H9 (cell line): ENCODE results near the gene SPAG6. TPM values are rescaled to one million over a fixed set of nuclear protein-coding genes. Genes with fewer than 3 reads are reported as not detected.
A peak's percentile ranks its signal among the peaks of the same experiment; 100 is the strongest.

Source experiments
- DNase-seq: peaks from one replicate; pipeline ENCODE4 v3.0.0-alpha.2; 2017
- H2AFZ ChIP-seq: one replicate; pipeline ENCODE4 v1.6.1; 2013; ENCODE audit warnings: mild to moderate bottlenecking, low read length, control low read depth, moderate library complexity
- H2AK5ac ChIP-seq: 2 replicates; pipeline ENCODE4 v1.6.1; 2013; ENCODE audit warnings: low read length, control low read depth, mixed read lengths; ENCODE audit not compliant: insufficient read length
- H2BK120ac ChIP-seq: one replicate; pipeline ENCODE4 v1.6.1; 2013; ENCODE audit warnings: low read depth, mild to moderate bottlenecking, low read length, control low read depth, inconsistent platforms; ENCODE audit not compliant: poor library complexity, severe bottlenecking
- H2BK12ac ChIP-seq: 2 replicates; pipeline ENCODE4 v1.6.1; 2013; ENCODE audit warnings: low read length, control low read depth, mixed read lengths, low read depth; ENCODE audit not compliant: insufficient read length
- H2BK15ac ChIP-seq: 2 replicates; pipeline ENCODE4 v1.6.1; 2013; ENCODE audit warnings: low read depth, low read length, control low read depth
- H2BK20ac ChIP-seq: one replicate; pipeline ENCODE4 v1.6.1; 2013; ENCODE audit warnings: low read depth, mild to moderate bottlenecking, low read length, control low read depth, inconsistent platforms; ENCODE audit not compliant: poor library complexity, severe bottlenecking
- H2BK5ac ChIP-seq: 2 replicates; pipeline ENCODE4 v1.6.1; 2013; ENCODE audit warnings: low read length, control low read depth, mixed read lengths; ENCODE audit not compliant: insufficient read length
- H3K14ac ChIP-seq: 2 replicates; pipeline ENCODE4 v1.6.1; 2013; ENCODE audit warnings: low read length, control low read depth; ENCODE audit not compliant: insufficient read depth
- H3K18ac ChIP-seq: 2 replicates; pipeline ENCODE4 v1.6.1; 2013; ENCODE audit warnings: low read depth, mild to moderate bottlenecking, mixed read lengths, low read length, control low read depth; ENCODE audit not compliant: insufficient read length
- H3K23ac ChIP-seq: 2 replicates; pipeline ENCODE4 v1.6.1; 2013; ENCODE audit warnings: low read length, control low read depth, mixed read lengths, low read depth; ENCODE audit not compliant: insufficient read length
- H3K23me2 ChIP-seq: 2 replicates; pipeline ENCODE4 v1.6.1; 2013; ENCODE audit warnings: low read depth, mild to moderate bottlenecking, mixed read lengths, low read length, control low read depth; ENCODE audit not compliant: insufficient read length, poor library complexity, severe bottlenecking
- H3K27ac ChIP-seq: 2 replicates; pipeline ENCODE4 v1.5.1; 2013; ENCODE audit warnings: low read length, control low read depth, mixed read lengths, low read depth; ENCODE audit not compliant: insufficient read length
- H3K27me3 ChIP-seq: 2 replicates; pipeline ENCODE4 v1.6.1; 2013; ENCODE audit warnings: low read length, control low read depth, inconsistent platforms; ENCODE audit not compliant: insufficient read depth
- H3K4ac ChIP-seq: 2 replicates; pipeline ENCODE4 v1.6.1; 2013; ENCODE audit warnings: low read depth, mild to moderate bottlenecking, control low read depth, inconsistent platforms, low read length, moderate library complexity
- H3K4me1 ChIP-seq: 2 replicates; pipeline ENCODE4 v1.6.1; 2013; ENCODE audit warnings: low read length, control low read depth, inconsistent platforms; ENCODE audit not compliant: insufficient read depth
- H3K4me2 ChIP-seq: 2 replicates; pipeline ENCODE4 v1.6.1; 2013; ENCODE audit warnings: low read length, control low read depth, mixed read lengths; ENCODE audit not compliant: insufficient read length, insufficient read depth
- H3K56ac ChIP-seq: 2 replicates; pipeline ENCODE4 v1.6.1; 2013; ENCODE audit warnings: low read depth, mild to moderate bottlenecking, mixed read lengths, low read length, control low read depth; ENCODE audit not compliant: insufficient read length
- H3K79me1 ChIP-seq: 2 replicates; pipeline ENCODE4 v1.6.1; 2013; ENCODE audit warnings: low read depth, mild to moderate bottlenecking, moderate library complexity, low read length, control low read depth, inconsistent platforms; ENCODE audit not compliant: insufficient read depth, poor library complexity, severe bottlenecking
- H3K79me2 ChIP-seq: 2 replicates; pipeline ENCODE4 v1.6.1; 2013; ENCODE audit warnings: low read length, control low read depth, inconsistent platforms; ENCODE audit not compliant: insufficient read depth
- H3K9ac ChIP-seq: 2 replicates; pipeline ENCODE4 v1.6.1; 2013; ENCODE audit warnings: low read length, control low read depth, mixed read lengths; ENCODE audit not compliant: insufficient read length; ENCODE audit errors: extremely low read depth
- H3K9me3 ChIP-seq: one replicate; pipeline ENCODE4 v1.6.1; 2013; ENCODE audit warnings: low read depth, low read length, inconsistent platforms; ENCODE audit not compliant: control insufficient read depth
- H3T11ph ChIP-seq: one replicate; pipeline ENCODE4 v1.6.1; 2013; ENCODE audit warnings: mild to moderate bottlenecking, low read length, control low read depth, inconsistent platforms
- H4K20me1 ChIP-seq: one replicate; pipeline ENCODE4 v1.6.1; 2013; ENCODE audit not compliant: control insufficient read depth, insufficient read length, insufficient read depth
- H4K5ac ChIP-seq: 2 replicates; pipeline ENCODE4 v1.6.1; 2013; ENCODE audit warnings: low read depth, mild to moderate bottlenecking, mixed read lengths, low read length, control low read depth; ENCODE audit not compliant: insufficient read length
- H4K8ac ChIP-seq: replicated peaks from 2 replicates; pipeline ENCODE4 v1.6.1; 2013; ENCODE audit warnings: low read length, control low read depth, mixed read lengths, low read depth; ENCODE audit not compliant: insufficient read length
- H4K91ac ChIP-seq: 2 replicates; pipeline ENCODE4 v1.6.1; 2013; ENCODE audit warnings: low read depth, mild to moderate bottlenecking, moderate library complexity, mixed read lengths, low read length, control low read depth; ENCODE audit not compliant: insufficient read length
- H3K27ac Mint-ChIP-seq, 3 experiments: 2 replicates in 2 of 3; 3 replicates in 1 of 3; pipeline ENCODE4 v1.8.0; 2020 to 2021; ENCODE audit warnings: mixed read lengths in 3 of 3, mild to moderate bottlenecking in 1 of 3, moderate library complexity in 1 of 3
- H3K27me3 Mint-ChIP-seq: 2 replicates; pipeline ENCODE4 v1.8.0; 2021; ENCODE audit warnings: low read depth, mild to moderate bottlenecking, moderate library complexity, mixed read lengths
- H3K36me3 Mint-ChIP-seq, 3 experiments: 2 replicates in 2 of 3; 3 replicates in 1 of 3; pipeline ENCODE4 v1.8.0; 2020 to 2021; ENCODE audit warnings: low read depth in 3 of 3, mixed read lengths in 3 of 3; ENCODE audit not compliant: insufficient read depth in 1 of 3
- H3K4me1 Mint-ChIP-seq, 2 experiments: 2 replicates each; pipeline ENCODE4 v1.8.0; 2020; ENCODE audit warnings: mixed read lengths in 2 of 2
- H3K4me3 Mint-ChIP-seq, 2 experiments: 2 replicates in 1 of 2; 3 replicates in 1 of 2; pipeline ENCODE4 v1.8.0; 2020 to 2021; ENCODE audit warnings: mild to moderate bottlenecking in 2 of 2, mixed read lengths in 2 of 2, moderate library complexity in 1 of 2
- H3K9me3 Mint-ChIP-seq, 2 experiments: 2 replicates in 1 of 2; 3 replicates in 1 of 2; pipeline ENCODE4 v1.8.0; 2020; ENCODE audit warnings: mild to moderate bottlenecking in 2 of 2, mixed read lengths in 2 of 2, moderate library complexity in 1 of 2
- CTCF ChIP-seq: fragments of 200-600 bp; sonication (generic); conservative IDR thresholded peaks from 3 replicates; pipeline ENCODE4 v1.8.0; 2021; ENCODE audit warnings: antibody characterized with exemption, mild to moderate bottlenecking
- WGBS: extraction: QIAGEN DNeasy Blood & Tissue Kit; methylation state at CpG from one replicate; pipeline ENCODE4 v1.1.7; 2013; ENCODE audit warnings: missing lambda C conversion rate, low lambda C conversion rate, mixed read lengths; ENCODE audit not compliant: insufficient read length; ENCODE audit errors: extremely low coverage; 5-methylcytosine and 5-hydroxymethylcytosine counted together
- total RNA-seq: library from RNA; stranded (reverse); gene quantifications from 2 replicates; pipeline ENCODE4 v1.2.1, GENCODE V29; 2021

Gene SPAG6
- total RNA-seq, 1 experiment from 2014 or later = 0.24 TPM

GRCh38 chr10:22436893-22437619 is 91.8 kb downstream of the SPAG6 start:
- Mint-ChIP-seq H3K4me3 (peak overlapping the region; percentile 67 to 84), H3K27me3 (peaks cover 86% of the 10 kb centered on the region)
- no peak overlapping the region for H3K27ac ChIP-seq

More at GRCh38 chr10:22436893-22437619, 91.8 kb downstream of the SPAG6 start:
- Mint-ChIP-seq H3K36me3 (no peaks in the 10 kb centered on the region), H3K9me3 (no peaks in the 10 kb centered on the region; a peak in 2 of 5 replicates), H3K4me1 (peaks cover 9 to 10% of the 10 kb centered on the region in 2 experiments), H3K27ac (no peak overlapping the region)
- Histone ChIP-seq H3K4ac (no peak overlapping the region), H4K20me1 (no peaks in the 10 kb centered on the region), H3K18ac (peak overlapping the region; percentile 56), H4K5ac (no peak overlapping the region), H3K4me2 (peak overlapping the region; percentile 91), H2AFZ (peak overlapping the region; percentile 12), H3K23ac (no peak overlapping the region), H2BK20ac (no peak overlapping the region), H2AK5ac (no peak overlapping the region), H3T11ph (no peak overlapping the region), H3K79me2 (no peaks in the 10 kb centered on the region), H2BK5ac (no peak overlapping the region), H3K56ac (no peak overlapping the region), H3K27me3 (peaks cover 31% of the 10 kb centered on the region; the same call in 1 of the 2 replicates), H2BK15ac (no peak overlapping the region), H3K14ac (peak overlapping the region; percentile 84), H4K91ac (no peak overlapping the region), H3K23me2 (peaks cover 14% of the 10 kb centered on the region), H2BK120ac (no peak overlapping the region), H3K79me1 (no peaks in the 10 kb centered on the region), H3K9me3 (no peaks in the 10 kb centered on the region), H3K4me1 (no peaks in the 10 kb centered on the region), H3K9ac (peak overlapping the region; percentile 6), H2BK12ac (no peak overlapping the region), H4K8ac (no peak overlapping the region)
- peak; percentile 89 for DNase-seq
- TF ChIP-seq CTCF = no peak
- no CpG with 5 or more reads among the region's 85 CpGs for WGBS
